ENCODE measurements around the gene MRPL54.
"Not testable (repeated sequence)": the region's sequence is repeated elsewhere in the genome, so short reads cannot be mapped to it uniquely, and the experiment has no call there.

Gene MRPL54

DNA sequence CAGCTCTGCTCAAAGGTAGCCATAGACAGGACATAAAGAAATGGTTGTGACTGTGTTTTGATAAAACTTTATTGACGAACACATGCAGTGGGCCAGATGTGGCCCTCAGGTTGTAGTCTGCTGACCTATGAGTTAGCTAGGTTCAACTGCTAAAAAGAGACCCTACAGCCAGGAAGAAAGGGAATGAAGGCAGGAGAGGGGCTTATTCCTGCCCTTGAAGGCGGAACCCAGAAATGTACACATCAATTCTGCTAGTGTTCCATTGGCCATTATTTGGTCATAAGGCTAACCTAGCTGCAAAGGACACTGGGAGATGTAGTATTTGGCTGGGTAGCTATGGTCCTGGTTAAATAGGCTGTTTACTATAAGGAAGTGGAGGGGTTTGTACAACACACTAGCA is 19.0 kb upstream of the MRPL54 start:
- DNase-seq, result no peak

DNA sequence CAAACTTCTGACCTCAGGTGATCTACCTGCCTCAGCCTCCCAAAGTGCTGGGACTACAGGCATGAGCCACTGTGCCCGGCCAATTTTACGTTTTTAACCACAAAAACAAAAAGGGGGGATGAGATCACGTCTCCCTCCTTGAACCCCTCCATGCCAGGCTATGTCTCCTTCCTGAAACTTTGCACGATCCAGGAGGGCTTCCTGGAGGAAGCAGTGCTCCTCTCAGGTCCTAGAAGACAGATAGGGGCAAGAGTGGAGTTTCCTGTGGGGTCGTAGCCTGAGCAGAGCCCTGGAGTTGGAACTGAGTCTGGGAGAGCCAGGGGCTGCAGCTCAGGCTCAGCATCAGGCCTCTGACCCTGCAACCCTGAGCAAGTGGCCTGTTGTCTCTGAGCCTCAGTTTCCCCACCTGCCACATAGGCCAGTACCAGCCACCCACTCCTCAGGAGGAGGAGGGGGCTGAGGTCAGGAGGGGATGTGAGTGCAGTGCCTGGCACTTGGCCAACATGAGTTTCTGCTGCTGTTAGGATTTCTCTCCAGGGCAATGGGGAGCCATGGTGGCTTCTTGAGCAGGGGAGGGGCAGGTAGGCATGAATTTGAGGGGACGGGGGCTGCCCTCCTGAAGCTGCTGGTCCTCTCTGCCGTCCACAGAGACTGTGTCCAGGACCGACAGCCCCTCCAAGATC is 17.0 kb upstream of the MRPL54 start:
- no peak for DNase-seq

DNA sequence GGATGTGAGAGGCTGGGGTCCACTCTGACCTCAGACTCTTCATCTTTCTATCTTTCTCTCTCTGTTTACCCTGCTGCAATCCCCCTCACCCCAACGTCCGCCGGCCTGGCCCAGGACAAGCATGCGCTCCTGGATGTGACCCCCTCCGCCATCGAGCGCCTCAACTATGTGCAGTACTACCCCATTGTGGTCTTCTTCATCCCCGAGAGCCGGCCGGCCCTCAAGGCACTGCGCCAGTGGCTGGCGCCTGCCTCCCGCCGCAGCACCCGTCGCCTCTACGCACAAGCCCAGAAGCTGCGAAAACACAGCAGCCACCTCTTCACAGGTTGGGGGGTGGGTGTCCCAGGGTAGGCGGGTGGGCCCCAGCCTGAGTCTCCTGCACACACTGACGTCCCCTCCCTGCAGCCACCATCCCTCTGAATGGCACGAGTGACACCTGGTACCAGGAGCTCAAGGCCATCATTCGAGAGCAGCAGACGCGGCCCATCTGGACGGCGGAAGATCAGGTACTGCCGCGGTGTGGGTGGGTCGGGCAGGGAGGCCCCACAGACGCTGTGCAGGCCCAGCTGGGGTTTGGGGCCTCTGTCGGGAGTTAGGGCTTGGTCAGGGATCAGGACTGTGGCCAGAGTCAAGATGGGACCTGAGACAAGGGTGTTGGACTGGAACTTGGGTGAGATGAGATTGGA is 16.0 kb upstream of the MRPL54 start:
- no peak for DNase-seq

DNA sequence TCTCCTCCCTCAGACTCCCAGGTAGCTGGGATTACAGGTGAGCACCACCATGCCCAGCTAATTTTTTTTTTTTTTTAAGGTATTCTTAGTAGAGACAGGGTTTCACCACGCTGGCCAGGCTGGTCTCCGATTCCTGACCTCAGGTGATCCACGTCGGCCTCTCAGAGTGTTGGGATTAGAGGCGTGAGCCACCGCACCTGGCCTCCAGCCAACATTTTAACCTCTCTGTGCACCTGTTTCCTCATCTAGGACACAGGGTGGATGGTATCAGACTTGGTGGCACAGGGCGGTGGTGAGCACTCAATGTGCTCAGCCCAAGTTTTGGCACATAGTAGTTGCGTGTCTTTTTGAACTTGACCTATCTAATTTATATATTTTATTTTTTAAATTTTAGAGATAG is 13.5 kb upstream of the MRPL54 start:
- DNase-seq, result no peak

DNA sequence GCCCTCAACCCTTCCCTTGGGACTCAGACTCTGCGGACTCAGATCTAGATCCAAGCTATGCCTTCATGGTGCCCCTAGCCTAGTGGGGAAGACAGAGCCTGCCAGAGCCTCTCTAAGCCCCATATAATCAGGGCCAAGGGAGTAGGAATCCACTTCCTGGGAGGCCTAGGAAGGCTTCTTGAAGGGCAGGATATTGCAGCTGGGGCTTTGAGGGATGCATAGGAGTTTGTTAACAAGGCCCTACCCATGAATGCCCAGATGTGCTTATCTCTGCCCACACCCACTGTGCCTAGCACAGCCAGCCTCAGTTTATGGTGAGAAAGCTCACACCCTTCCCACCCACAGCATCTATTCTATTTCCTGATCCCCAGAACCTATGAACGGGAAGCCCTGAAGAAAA is 12.3 kb upstream of the MRPL54 start:
- no peak for DNase-seq

DNA sequence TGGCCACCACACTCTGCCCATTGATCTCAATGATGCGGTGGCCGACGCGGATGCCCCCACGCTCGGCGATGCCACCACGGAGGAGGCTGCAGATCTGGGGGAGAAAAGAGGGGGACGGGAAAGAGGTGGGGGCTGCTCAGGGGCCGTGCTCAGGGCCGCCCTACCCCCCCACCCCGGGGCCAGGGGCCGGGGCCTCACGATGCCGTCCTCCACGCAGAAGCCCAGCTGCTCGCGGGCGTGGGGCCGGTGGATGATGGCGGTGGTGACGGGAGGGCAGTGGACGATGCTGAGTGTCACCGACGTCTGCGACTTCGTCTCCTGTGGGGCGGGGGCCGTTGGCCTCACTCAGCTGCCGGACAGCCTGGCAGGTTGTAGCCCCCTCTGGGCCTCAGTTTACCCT is 11.2 kb upstream of the MRPL54 start:
- DNase-seq, result no peak

DNA sequence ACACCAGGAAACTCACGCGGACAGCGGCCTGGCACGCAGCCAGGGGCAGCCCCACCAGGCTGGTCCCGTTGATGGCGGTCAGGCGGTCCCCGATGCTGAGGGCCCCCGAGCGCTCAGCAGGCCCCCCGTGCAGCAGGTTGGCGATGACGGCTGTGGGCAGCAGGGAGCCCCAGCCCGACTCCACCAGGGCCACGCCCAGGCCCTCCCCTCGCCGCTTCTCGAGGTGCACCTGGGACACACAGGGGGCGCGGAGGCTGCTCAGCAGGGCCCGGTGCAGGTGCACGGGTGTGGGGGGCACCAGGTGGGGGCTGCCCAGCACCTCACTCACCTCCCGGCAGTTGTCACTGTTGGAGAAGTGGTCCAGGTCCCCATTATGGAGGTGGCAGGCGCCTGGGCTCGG is 10.0 kb upstream of the MRPL54 start:
- DNase-seq, result no peak

DNA sequence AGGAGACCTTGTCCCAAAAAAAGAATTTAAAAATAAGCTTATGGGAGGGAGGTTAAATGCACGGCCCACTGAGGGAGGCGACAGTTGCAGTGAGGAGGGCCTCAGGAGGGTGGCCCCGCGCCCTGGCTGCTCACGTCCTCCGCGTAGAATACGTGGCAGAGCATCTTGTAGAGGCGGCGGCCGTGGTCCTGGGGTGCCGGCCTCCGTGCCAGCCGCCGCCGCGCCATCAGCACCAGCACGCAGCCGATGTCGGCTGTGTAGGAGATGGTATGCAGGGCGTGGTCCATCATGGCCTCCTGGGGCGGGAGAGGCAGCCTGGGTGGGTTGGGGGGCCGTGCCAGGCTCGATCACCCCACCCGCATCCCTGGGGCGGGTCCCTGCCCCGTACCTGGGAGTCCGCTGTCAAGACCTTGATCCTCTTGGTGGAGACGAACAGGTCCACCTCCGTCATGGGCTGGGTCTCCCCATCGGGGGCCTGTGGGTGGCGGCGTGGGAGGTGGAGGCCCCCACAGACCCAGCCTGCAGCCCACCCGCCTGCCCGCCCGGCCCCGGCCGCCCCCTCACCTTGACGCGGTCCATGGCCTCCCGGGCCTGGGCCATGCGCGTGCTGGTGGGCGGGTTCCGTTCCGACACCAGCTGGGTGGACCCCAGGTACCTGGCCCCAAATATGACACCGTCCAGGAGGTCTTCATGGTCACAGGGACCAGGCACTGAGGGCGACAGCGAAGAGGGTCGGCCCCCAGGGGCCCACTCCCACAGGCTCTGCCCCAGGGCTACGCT is 8.7 kb upstream of the MRPL54 start:
- no peak for DNase-seq

DNA sequence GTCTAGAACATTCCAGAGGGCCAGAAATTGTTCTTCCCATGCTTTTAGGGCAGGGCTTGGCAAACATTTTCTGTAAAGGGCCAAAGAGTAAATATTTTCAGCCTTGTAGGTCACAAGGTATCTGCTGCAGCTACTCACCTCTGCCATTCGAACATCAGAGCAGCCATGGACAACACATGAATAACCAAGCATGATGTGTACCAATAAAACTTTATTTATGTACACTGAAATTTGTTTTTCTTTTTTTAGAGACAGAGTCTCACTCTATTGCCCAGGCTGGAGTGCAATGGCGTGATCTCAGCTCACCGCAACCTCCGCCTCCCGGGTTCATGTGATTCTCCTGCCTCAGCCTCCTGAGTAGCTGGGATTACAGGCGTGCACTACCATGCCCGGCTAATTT is 4.8 kb upstream of the MRPL54 start:
- not testable (repeated sequence) for DNase-seq

DNA sequence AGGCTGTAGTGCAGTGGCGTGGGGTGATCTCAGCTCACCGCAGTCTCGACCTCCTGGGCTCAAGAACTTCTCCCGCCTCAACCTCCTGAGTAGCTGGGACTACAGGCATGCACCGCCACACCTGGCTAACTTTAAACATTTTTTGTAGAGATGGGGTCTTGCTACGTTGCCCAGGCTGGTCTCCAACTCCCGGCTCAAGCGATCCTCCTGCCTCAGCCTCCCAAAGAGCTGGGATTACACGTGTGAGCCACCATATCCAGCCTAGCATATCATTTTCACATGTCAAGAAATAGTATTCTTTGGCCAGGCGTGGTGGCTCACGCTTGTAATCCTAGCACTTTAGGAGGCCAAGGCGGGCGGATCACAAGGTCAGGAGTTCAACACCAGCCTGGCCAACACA is 4.2 kb upstream of the MRPL54 start:
- not testable (repeated sequence) for DNase-seq

DNA sequence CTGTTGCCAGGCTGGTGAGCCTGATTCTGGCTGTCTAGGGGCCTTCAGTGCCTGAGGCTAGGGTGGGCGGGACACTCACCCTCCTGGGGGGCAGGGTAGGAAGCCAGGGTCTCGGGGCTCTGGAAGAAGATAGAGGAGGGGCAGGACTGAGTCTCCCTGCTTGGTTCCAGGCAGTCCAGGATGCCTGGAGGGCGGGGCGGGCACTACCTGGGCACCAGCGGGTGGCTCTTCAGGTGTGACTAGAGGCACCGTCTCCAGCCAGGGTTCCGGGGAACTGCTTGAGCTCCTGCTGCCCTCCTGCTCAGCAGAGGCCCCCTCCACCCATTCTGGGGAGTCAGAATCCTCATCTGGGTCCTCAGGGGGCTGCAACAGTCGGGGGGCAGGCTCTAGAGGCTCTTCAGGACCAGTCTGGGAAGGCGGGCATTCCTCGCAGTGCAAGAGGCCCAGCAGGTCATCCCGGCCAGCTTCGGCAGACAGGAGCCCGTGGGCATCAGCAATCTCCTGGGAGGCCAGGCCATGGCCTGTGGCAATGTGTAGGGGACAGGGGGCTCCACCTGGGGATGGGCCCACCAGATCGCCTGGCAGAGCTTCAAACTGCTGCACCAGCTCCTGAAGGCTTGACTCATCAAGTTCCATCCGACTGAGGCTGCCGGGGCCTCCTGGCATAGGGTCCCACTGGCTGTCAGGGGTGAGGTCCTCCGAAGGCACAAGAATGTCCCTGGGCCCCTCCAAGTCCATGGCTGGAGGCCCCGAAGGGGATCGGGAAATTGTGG is 2.8 kb upstream of the MRPL54 start:
- DNase-seq, result no peak

DNA sequence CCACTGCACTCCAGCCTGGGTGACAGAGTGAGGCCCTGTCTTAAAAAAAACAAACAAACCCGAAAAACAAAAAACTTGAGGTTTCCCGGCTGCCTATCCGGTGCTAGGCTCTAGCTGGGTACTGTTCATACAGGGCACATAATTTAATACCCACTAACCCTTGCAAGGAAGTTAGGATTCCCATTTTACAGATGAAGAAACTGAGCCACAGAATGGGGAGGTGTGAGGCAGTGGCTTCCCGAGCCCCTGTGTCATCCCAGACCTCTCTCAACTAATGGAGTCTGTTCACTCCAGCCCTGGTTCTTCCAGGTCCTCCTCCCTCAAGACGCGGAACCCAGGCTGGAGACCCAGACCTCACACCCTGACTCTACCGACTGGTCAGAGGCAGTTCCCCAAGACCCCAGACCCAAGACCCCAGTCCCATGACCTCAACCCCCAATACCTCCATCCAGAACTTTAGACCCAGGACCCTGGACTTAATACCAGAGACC is 1.6 kb upstream of the MRPL54 start:
- DNase-seq, result no peak

DNA sequence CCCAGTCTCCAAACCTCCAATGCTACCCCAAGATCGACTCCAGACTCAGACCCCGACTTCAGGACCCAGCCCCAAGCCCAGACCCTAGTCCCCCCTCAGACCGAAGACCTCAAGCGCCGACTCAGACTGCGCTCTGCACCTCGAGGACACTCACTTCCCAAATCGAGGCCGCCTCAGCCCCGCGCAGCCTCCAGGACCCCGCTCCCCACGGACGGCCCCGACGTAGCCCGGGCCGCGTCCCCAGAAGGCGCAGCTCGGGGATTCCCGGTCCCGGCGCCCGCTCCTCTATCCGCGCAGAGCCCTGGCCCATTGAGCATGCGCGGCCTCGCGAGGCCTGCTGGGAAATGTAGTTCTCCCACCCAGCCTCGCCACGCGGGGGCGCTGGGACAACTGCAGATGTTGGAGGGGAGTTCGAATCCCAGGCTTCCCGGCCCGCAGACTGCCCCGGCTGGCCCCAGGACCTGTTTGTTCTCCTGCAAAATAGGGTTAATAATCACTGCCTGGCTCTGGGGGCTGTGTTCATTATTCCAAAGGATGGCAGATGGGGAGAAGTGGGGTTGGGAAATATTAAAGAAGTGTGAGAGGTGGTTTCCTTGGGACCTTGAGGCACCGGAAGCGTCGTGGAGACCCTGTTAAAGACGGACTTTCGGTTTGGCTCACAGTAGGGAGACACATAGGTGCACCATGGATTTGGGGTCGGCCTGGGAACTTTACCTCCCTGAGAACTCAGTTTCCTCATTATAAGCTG is 926 bp upstream of the MRPL54 start, which contains the start of gene APBA3:
Gene APBA3 (minus strand): TSS at position 311 of the 748 bp plus-strand sequence. CDS start 1,428 bp downstream, outside the sequence.
- DNase-seq, result peak; percentile 51

DNA sequence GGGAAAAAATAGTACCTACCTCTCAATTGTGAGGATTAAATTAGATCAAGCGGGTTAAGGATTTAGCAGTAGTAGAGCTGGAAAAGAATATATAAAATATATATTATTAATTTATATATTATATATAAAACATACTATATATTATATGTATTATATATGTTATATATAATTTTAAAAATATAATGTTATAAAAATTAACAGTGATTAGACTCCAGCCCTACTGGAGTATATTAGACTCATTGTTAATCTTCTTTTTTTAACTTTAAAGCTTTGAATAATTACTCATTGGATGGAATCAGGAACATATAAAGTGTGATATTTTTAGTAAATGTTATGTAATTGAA is 380 bp upstream of the MRPL54 start:
- no peak for DNase-seq

DNA sequence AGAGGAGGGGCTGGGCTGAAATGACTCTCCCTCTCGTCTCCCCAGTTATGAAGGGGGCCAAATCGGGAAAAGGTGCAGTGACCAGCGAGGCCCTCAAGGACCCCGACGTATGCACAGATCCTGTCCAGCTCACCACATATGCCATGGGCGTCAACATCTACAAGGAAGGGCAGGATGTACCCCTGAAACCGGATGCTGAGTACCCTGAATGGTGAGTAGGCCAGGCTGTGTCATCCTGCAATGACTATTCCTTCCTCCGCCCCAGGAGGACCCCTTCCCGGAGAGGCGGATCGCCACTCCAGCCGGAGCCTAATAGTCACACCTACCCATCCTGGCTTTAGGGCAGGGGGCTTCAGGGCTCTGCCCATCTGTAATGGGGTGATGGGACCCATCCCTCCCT is 2.6 kb downstream of the MRPL54 start:
- DNase-seq, result no peak

DNA sequence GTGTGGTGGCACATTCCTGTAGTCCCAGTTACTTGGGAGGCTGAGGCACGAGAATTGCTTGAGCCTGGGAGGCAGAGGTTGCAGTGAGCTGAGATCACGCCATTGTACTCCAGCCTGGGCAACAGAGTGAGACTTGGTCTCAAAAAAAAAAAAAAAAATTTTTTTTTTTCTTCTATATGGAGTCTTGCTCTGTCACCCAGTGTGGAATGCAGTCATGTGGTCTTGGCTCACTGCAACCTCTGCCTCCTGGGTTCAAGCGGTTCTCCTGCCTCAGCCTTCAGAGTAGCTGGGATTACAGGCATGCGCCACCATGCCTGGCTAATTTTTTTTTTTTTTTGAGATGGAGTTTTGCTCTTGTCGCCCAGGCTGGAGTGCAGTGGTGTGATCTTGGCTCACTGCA is 3.3 kb downstream of the MRPL54 start:
- not testable (repeated sequence) for DNase-seq

DNA sequence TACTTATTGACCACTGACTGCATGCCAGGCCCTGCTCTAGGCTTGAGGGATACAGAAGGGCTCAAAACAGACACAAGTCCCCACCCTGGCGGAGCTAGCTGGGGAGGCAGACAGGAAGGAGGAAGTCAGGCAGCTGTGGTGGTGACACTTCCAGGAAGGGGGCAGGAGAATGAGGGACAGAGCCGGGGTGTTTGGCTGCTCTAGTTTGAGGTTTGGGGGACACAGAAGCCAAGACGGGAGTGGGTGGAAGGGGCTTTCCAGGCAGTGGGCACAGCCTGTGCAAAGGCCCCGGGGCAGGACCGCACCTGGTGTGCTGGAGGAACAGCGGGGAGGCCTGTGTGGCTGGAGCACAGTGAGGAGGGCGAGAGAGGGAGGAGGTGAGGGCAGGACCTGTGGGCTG is 4.0 kb downstream of the MRPL54 start:
- no peak for DNase-seq

DNA sequence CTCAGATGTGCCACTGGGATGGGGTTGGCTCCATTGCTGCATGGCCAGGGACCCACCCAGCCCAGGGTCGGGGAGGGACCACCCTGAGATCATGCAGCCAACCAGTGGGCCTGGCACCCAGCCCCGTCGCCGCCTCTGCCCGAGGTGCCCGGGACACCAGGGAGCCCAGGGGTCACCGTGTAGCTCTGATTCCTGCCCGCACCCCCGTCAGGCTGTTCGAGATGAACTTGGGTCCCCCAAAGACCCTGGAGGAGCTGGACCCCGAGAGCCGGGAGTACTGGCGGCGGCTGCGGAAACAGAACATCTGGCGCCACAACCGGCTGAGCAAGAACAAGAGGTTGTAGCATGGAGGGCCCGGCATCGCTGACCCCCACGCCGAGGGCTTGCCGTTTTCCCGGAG is 4.6 kb downstream of the MRPL54 start:
- no peak for DNase-seq

DNA sequence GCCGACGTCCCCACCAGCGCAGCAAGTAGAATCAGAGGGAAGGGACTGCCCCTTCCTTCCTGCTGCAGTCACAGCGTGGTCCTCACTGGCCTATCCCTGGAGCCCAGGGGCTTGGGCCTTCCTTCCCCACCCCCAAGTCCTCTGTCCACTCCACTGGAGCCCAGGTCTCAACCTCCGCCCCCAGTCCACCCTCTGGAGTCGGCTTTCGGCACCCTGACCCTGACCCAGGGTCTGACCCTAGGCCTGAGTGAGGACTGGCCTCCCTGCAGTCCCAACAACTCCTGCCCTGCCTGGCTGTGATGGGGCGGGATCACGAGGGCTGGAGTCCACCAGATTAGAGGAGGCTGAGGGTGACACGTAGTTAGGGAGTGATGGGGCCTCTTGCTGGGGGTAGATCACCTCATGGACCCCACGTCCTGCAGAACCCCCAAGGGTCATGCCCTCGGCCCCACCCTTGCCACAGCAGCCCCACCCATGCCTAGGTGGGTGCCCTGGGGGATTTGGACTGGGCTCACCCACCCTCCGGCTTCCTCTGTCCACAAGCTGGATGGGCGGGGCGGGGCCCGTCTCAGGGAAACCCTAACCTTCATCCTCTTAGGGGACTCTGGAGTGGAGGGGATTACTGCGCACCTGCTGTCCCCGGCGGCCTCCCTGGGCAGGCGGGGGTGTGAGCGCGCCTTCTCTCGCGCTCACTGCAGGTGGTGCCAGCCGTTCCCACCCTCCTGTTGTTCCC is 5.7 kb downstream of the MRPL54 start:
- no peak for DNase-seq

DNA sequence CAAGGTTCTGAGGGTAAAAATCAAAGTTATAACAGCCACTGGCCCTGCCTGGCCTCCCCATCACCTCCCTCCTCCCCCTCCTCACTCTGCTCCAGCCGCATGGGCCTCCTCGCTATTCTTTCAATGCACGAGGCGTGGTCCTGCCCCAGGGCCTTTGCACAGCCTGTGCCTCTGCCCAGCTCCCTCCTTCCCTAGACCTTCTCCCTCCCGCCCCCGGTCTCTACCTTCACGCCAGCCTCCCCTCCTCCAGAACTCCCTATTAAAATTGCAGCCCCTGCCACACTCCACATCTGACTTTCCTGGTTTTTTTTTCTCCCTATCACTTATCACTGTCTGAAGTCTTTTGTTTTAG is 6.2 kb downstream of the MRPL54 start:
- no peak for DNase-seq

DNA sequence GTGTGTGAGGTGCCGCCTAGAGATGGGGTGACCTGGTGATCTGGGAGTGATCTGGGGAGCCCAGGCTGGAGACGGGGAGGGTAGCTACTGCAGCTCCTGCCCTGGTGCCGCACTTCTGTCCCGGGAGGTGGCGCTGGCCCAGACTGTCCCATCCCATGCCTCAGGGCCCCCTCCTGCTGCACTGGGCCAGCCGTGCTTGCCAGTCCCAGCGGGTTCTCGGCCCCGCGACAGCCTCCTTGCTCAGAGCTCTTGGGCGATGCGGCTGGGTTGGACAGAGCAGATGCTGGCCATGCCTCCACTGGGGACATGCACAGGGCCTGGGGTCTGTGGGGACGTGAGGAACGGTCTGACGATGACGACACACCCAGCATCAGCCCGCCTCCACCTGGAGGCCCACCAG is 7.0 kb downstream of the MRPL54 start:
- no peak for DNase-seq

Measured in GOT3 (cell line).